Measurements from ENCODE around the gene RPS19BP1.

GRCh38 chr22:39562839-39563489 lies 30.4 kb upstream of the RPS19BP1 start:
- TF ChIP-seq CTCF (conservative IDR thresholded peaks at IDR 0.05; ENCODE audit: low read depth, low read length) (no peak), EZH2 (IDR thresholded peaks at IDR 0.05; ENCODE audit: borderline replicate concordance, low read depth, low read length, poor library complexity, severe bottlenecking) (no peak)
